Liver (tissue), 9 donors: ENCODE measurements around the gene MYO9B. TPM values are rescaled to one million over a fixed set of nuclear protein-coding genes. Genes with fewer than 3 reads are reported as not detected.

ENCODE experiments used
- DNase-seq: peaks from one replicate; pipeline ENCODE4 v3.0.0-alpha.2; 2017; ENCODE audit warnings: low spot score
- H3K27ac ChIP-seq, 2 donors: one replicate each; pipeline ENCODE4 v1.7.0; 2013; ENCODE audit warnings: inconsistent platforms in 2 of 2, low read length in 2 of 2, control low read depth in 1 of 2, low read depth in 1 of 2, mild to moderate bottlenecking in 1 of 2
- H3K27me3 ChIP-seq, 4 donors: one replicate each; pipeline versions ENCODE4 v1.6.1 to v1.7.0; 2013; ENCODE audit warnings: low read length in 3 of 4, inconsistent platforms in 1 of 4, mild to moderate bottlenecking in 1 of 4, moderate library complexity in 1 of 4; ENCODE audit not compliant: control insufficient read depth in 4 of 4, insufficient read depth in 4 of 4
- H3K36me3 ChIP-seq, 4 donors: one replicate each; pipeline versions ENCODE4 v1.6.1 to v1.7.0; 2013; ENCODE audit warnings: low read length in 3 of 4, mild to moderate bottlenecking in 3 of 4, low read depth in 1 of 4, moderate library complexity in 1 of 4; ENCODE audit not compliant: control insufficient read depth in 4 of 4, insufficient read depth in 3 of 4
- H3K4me1 ChIP-seq, 4 donors: one replicate each; pipeline versions ENCODE4 v1.6.1 to v1.7.0; 2013; ENCODE audit warnings: low read length in 3 of 4, mild to moderate bottlenecking in 3 of 4, moderate library complexity in 1 of 4; ENCODE audit not compliant: control insufficient read depth in 4 of 4, insufficient read depth in 4 of 4
- H3K4me3 ChIP-seq, 3 donors: one replicate each; pipeline versions ENCODE4 v1.6.1 to v1.7.0; 2013; ENCODE audit warnings: low read length in 3 of 3, control low read depth in 1 of 3, low read depth in 1 of 3, mild to moderate bottlenecking in 1 of 3
- H3K9ac ChIP-seq, 2 donors: one replicate each; pipeline ENCODE4 v1.7.0; 2013; ENCODE audit warnings: low read length in 2 of 2, mild to moderate bottlenecking in 2 of 2, moderate library complexity in 2 of 2, control low read depth in 1 of 2, low read depth in 1 of 2
- H3K9me3 ChIP-seq, 4 donors: one replicate each; pipeline versions ENCODE4 v1.6.1 to v1.7.0; 2013; ENCODE audit warnings: low read length in 3 of 4; ENCODE audit not compliant: control insufficient read depth in 4 of 4
- ATF3 ChIP-seq: IDR thresholded peaks from 2 replicates; pipeline ENCODE4 v1.6.1; 2016; ENCODE audit warnings: antibody characterized with exemption
- CTCF ChIP-seq: fragments of 150-350 bp; IDR thresholded peaks from 2 replicates; pipeline ENCODE4 v1.5.1; 2017; ENCODE audit warnings: improper control_type of control experiment, low read depth, low read length; ENCODE audit not compliant: missing input control
- EGR1 ChIP-seq, 2 donors: IDR thresholded peaks; 2 replicates each; pipeline ENCODE4 v1.6.1; 2016 to 2018; ENCODE audit warnings: antibody characterized with exemption in 2 of 2, low read depth in 2 of 2
- FOXA1 ChIP-seq: IDR thresholded peaks from 2 replicates; pipeline ENCODE4 v1.6.1; 2016; ENCODE audit warnings: antibody characterized with exemption
- FOXA2 ChIP-seq: IDR thresholded peaks from 2 replicates; pipeline ENCODE4 v1.6.1; 2016; ENCODE audit warnings: antibody characterized with exemption
- GABPA ChIP-seq, 2 donors: IDR thresholded peaks in 1 of 2; conservative IDR thresholded peaks in 1 of 2; 2 replicates each; pipeline ENCODE4 v1.6.1; 2016; ENCODE audit warnings: antibody characterized with exemption in 2 of 2, mild to moderate bottlenecking in 1 of 2, moderate library complexity in 1 of 2
- HNF4A ChIP-seq, 2 donors: conservative IDR thresholded peaks; 2 replicates each; pipeline ENCODE4 v1.6.1; 2016; ENCODE audit warnings: antibody characterized with exemption in 2 of 2, mild to moderate bottlenecking in 2 of 2
- HNF4G ChIP-seq: IDR thresholded peaks from 2 replicates; pipeline ENCODE4 v1.6.1; 2016; ENCODE audit warnings: antibody characterized with exemption
- JUND ChIP-seq, 2 donors: IDR thresholded peaks; 2 replicates each; pipeline ENCODE4 v1.6.1; 2016; ENCODE audit warnings: antibody characterized with exemption in 2 of 2
- MAX ChIP-seq: IDR thresholded peaks from 2 replicates; pipeline ENCODE4 v1.6.1; 2016; ENCODE audit warnings: antibody characterized with exemption
- NR2F2 ChIP-seq: IDR thresholded peaks from 2 replicates; pipeline ENCODE4 v1.6.1; 2016; ENCODE audit warnings: antibody characterized with exemption
- REST ChIP-seq: IDR thresholded peaks from 2 replicates; pipeline ENCODE4 v1.6.1; 2016; ENCODE audit warnings: antibody characterized with exemption, mild to moderate bottlenecking
- RXRA ChIP-seq, 2 donors: IDR thresholded peaks; 2 replicates each; pipeline ENCODE4 v1.6.1; 2017 to 2018; ENCODE audit warnings: antibody characterized with exemption in 2 of 2, mild to moderate bottlenecking in 1 of 2
- SP1 ChIP-seq: IDR thresholded peaks from 2 replicates; pipeline ENCODE4 v1.6.1; 2018; ENCODE audit warnings: antibody characterized with exemption, mild to moderate bottlenecking
- TAF1 ChIP-seq: conservative IDR thresholded peaks from 2 replicates; pipeline ENCODE4 v1.6.1; 2016; ENCODE audit warnings: antibody characterized with exemption, mild to moderate bottlenecking
- ZBTB33 ChIP-seq: IDR thresholded peaks from 2 replicates; pipeline ENCODE4 v1.6.1; 2016; ENCODE audit warnings: antibody characterized with exemption
- WGBS: extraction: QIAGEN DNeasy Blood & Tissue Kit; methylation state at CpG from one replicate; pipeline ENCODE4 v1.1.7; 2013; 5-methylcytosine and 5-hydroxymethylcytosine counted together
- polyA plus RNA-seq, 2 donors: library from polyadenylated mRNA; stranded (reverse) in 1 of 2; unstranded in 1 of 2; fragments of 200-250 nt in 1 of 2; fragments of >200 nt in 1 of 2; fragmentation: Nextera tagmentation in 1 of 2; extraction: Ambion mirVana in 1 of 2; gene quantifications; one replicate each; pipeline versions ENCODE4 v1.2.1 to v1.2.3, GENCODE V29; 2013 to 2015
- total RNA-seq, 2 donors: library from RNA; depleted of rRNA; stranded (reverse); fragments of >200 nt; gene quantifications; one replicate each; pipeline ENCODE4 v1.2.3, GENCODE V29; 2014
- donor health status: healthy.
- donor health status: healthy.
- donor health status: healthy.
- donor health status: healthy.
- donor health status: healthy.

Gene MYO9B
- total and polyA plus RNA-seq, 4 donors, result 9.1 to 32.5 (median 21.0) TPM

GRCh38 chr19:17118957-17119356, 43.4 kb downstream of the MYO9B start:
- 97% methylated on average over 5 of the region's 5 CpGs for WGBS
- Histone ChIP-seq H3K9ac (no peak overlapping the region), H3K27me3 (no peaks in the 10 kb centered on the region), H3K4me1 (peaks cover 0 to 8% (median 6%) of the 10 kb centered on the region in 4 donors), H3K9me3 (no peaks in the 10 kb centered on the region), H3K4me3 (no peak overlapping the region), H3K27ac (no peak overlapping the region), H3K36me3 (peaks cover 0 to 4% (median 0%) of the 10 kb centered on the region in 4 donors)
- TF ChIP-seq REST (no peak), ZBTB33 (no peak), HNF4A (conservative IDR thresholded peaks at IDR 0.05) (no peak), EGR1 (IDR thresholded peaks at IDR 0.05; ENCODE audit: low read depth in 2 of 2) (no peak), RXRA (IDR thresholded peaks at IDR 0.05) (no peak), TAF1 (no peak), SP1 (no peak), CTCF (no peak), FOXA1 (no peak), JUND (IDR thresholded peaks at IDR 0.05) (no peak), ATF3 (no peak), HNF4G (no peak), NR2F2 (no peak), FOXA2 (no peak)
- DNase-seq, result no peak

GRCh38 chr19:17121736-17122293, 46.2 kb downstream of the MYO9B start:
- peaks cover 0 to 3% (median 0%) of the 10 kb centered on the region in 4 donors for H3K4me1 ChIP-seq
- H3K9me3 ChIP-seq, result no peaks in the 10 kb centered on the region
- no peak overlapping the region for H3K9ac ChIP-seq
- no peaks in the 10 kb centered on the region for H3K27me3 ChIP-seq
- TF ChIP-seq HNF4A (conservative IDR thresholded peaks at IDR 0.05) (no peak), TAF1 (no peak), SP1 (no peak), NR2F2 (no peak), EGR1 (IDR thresholded peaks at IDR 0.05; ENCODE audit: low read depth in 2 of 2) (no peak), GABPA (IDR thresholded peaks at IDR 0.05 in 1 of 2, conservative IDR thresholded peaks at IDR 0.05 in 1 of 2) (no peak), ZBTB33 (no peak), FOXA2 (no peak), HNF4G (no peak), FOXA1 (no peak), RXRA (IDR thresholded peaks at IDR 0.05) (no peak), MAX (no peak)
- no peak overlapping the region for H3K27ac ChIP-seq
- WGBS, result 85% methylated on average over 9 of the region's 9 CpGs
- H3K36me3 ChIP-seq, result peaks cover 0 to 4% (median 0%) of the 10 kb centered on the region in 4 donors
- no peak overlapping the region for H3K4me3 ChIP-seq
- DNase-seq, result no peak
